ENCODE data around the gene DDA1.

DDA1 gene

DNA sequence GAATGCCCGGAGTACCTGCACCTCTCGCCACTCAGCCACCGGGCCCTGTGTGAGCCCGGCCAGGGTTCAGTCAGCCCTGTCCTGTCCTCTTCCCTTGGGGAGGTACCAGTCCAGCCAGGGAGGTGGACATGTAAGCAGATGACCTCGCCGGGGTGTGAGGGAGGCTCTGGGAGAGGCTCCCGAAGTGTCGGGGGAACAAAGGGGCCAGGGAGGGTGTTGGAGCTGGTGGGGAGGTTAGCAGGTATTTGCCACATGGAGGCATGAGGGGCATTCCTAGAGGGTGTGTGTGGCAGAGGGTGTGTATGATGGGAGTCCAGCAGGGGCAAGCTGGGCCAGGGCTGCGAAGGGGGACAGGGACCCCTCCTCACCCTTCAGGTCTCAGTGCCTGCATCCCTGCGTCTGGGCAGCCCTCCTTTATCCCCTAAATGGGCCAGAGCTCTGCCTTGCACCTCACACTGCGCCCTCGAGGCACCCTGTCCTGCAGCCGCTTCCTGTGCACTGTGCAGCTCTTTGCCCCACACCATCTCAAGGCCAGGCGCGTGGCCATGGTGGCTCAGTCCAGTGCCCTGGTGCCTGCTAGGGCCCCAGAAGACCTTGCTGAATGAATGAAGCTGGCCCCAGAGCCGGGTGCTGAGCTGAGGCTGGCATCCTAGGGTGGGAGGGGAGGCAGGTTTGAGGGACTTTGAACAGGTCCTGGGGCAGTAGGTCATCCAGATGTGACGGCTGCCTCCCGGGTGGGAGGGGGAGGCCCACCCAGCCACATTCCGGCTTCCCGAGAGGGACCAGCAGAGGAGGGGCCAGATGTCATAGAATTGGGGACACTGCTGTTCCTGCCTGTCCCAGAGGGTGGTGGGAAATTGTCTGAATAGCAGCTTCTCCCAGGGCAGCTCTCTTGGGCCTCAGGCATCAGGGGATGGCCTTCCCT is 3.1 kb downstream of the DDA1 start:
- DNase-seq, result no peak

DNA sequence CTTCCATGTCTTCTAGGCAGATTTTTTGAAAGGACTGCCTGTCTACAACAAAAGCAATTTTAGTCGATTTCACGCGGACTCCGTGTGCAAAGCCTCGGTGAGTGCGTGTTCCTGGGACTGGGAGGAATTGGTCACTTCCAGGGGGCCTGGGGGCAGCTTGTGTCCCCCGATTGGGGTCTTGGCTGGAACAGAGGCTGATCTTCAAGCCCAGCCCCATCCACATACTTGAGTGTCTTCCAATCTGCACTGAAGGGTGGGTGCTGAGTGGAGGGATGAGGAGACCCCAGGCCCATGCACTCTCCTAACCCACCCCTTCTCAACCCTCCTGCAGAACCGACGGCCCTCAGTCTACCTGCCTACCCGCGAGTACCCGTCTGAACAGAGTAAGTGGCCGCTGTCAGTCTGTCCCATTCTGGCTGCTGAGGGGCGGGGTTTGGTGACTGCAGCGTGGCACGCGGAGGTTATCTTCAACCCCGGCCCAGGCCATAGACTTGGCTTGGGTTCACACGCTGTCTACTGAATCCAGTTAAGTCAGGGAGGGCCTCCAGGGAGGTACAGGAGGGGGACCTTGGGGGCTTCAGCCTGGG is 4.7 kb downstream of the DDA1 start:
- no peak for DNase-seq

DNA sequence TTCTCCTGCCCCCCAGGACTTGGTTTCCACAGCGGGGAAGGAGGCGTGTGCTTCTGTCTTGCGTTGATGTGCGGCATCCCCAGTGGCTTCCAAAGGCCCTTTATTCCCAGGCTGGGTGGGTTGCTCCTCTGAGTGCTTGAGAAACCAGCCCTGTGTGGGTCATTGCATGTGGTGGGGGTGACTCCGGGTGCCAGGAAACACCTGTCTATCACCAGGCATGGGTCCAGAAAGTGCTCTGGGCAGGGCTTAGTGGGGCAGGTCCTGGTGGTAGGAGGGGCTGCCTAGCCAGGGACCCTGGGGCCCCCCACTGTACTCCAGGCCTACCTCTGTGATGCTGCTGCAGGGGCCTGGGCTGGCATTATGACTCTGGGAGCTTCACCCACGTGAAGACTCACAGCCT is 9.6 kb downstream of the DDA1 start:
- no peak for DNase-seq

DNA sequence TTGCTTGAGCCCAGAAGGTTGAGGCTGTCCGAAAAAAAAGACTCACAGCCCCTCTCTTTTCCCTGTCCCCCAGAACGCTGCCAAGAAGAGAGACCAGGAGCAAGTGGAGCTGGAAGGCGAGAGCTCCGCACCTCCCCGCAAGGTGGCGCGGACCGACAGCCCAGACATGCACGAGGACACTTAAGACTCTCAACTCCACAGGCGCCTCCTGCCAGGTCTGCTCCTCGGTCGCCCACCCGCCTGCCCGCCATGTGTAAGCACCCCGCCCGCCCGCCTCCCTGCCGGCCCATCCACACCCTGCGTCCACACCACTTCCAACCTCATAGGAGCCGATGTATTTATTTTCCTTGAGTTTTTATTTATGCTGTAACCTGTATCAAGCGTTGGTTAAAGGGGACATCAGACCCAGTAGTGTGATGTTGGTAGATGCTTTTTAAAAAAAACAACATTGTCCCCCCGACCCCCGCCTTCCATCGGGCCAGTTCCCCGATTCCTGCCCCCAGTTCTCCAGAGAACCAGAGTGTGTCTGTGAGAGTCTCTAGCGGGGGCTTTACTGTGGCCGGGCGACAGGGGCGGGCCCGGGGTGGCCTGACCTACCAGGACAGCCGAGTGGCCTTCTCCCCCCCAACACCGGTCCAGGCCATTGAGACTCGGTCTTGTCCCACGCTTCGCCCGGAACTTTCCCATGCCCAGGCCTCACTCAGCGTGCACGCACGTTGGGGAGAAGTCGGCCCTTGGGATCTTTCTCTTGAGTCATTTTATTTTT is 10.3 kb downstream of the DDA1 start:
- DNase-seq, result no peak

DNA sequence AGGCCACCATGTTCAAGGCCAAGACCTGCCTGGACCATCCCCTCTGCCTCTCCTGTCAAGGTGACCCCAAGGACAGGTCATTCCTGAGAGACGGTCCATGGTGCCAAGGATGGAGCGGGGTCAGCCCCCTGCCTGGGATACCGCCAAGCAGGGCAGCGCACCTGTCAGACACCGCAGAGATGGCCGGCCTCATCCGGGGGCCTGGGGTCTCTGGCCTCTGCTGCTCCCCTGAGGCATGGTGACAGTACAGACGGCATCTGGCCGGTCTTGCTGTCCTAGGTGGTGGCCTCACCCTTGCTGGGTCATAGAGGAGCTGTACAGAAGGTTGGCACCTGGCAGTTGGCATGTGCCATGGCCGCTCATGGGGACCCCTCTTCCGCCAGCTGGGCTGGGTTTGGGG is 11.1 kb downstream of the DDA1 start:
- DNase-seq, result no peak

DNA sequence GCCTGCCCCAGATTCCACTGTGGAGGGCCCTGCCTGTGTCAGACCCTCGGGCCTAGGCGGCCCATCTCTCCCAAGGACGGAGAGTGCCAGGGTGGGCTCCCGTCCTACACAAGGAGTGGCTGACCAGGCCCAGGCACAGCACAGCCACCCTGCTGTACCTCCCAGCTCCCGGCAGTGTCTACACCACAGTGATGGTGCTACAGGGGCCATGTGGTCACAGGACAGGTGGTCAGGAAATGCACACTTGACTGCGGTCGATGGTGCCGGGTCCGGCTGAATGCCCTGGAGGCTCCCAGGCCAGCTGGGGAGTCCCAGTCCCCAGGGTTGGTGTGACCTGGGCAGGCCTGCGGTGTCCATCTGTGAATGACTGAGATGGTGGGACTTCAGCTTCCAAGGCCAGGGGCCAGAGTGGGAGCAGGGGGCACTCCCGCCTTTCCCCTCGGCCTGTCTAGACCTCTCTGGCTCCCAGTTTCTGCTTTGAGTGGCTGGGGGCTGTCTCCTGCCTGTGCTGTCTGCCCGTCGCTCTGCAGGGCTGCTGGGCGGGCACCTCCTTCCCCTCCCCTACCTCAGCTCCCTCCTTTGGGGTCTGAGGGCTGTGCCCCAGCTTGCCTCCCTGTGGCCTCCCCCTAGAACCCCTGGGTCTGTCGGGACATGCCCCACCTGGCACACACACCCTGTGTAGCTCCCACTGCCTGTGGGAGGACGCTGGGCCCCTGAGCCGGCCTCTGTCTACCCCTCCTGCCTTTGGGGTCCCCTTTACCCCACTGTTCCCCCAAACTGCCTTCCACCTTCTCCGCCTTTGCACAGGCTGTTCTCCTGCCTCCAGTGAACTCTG is 12.5 kb downstream of the DDA1 start:
- DNase-seq, result no peak

DNA sequence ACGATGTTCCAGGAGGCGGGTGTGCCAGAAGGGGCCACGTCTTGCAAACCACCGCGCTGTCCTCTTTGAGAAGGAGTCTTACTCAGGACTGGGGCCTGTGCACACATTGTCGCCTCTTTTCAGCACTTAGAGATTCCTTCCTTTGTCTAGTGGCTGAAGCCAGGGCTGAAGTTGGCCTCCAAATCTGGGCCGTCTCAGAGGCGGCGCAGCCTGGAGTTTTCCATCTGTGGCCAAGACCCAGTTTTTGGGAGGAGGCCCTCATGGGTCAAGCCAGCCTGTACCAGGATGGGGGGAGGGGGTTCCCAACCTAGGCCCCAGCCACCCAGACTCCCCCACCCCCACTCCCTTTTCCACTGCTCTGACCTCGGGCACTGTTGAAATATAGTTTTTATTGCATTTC is 13.5 kb downstream of the DDA1 start:
- no peak for DNase-seq

DNA sequence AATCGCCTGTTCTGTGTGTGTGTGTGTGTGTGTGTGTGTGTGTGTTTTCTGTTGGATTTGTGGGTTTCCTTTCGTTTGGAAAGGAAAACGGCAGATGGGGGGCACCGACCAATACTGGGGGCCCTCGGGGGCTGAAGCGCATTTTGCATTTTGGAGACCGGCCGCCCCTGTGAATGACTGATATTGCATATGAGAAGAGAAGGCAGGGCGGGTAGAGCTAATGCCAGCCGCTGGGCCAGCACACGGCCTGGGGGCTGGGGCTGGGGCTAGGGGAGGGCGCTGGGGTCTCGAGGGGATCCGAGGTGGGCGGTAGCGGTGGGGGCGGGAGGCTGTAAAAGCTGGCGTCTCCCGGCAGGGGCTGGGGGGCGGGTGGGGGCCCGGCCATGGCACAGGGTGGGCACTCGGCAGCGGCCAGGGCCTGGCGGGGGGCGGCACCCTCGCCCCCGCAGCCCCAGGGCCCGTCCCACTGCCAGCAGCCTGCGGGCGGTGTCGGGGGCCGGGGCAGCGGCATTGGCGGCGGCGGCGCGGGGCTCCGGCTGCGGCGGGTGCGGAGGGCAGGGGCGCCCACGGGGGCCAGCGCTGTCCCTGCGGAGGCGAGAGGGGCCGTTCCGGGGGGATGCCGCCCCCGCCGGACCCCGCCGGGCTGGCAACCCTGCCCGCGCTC is 14.1 kb downstream of the DDA1 start:
- DNase-seq, result no peak

DNA sequence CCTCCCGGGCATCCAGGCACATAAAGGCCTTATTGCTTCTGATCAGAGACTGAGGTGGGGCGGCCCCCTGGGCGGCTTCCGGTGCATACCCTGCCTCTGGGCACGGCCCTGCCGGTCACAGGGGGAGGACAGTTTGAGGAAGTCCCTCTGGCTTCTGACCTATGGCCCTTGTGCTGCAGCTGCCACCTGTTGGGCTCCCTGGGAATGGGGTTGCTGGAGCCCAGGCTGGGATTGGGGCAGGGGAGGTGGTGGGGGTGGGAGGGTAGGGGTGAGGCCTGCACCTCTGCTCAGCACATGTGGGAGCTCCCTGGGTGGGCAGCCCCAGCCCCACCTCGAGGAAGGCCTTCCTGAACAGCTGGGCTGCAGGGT is 14.6 kb downstream of the DDA1 start:
- no peak for DNase-seq

DNA sequence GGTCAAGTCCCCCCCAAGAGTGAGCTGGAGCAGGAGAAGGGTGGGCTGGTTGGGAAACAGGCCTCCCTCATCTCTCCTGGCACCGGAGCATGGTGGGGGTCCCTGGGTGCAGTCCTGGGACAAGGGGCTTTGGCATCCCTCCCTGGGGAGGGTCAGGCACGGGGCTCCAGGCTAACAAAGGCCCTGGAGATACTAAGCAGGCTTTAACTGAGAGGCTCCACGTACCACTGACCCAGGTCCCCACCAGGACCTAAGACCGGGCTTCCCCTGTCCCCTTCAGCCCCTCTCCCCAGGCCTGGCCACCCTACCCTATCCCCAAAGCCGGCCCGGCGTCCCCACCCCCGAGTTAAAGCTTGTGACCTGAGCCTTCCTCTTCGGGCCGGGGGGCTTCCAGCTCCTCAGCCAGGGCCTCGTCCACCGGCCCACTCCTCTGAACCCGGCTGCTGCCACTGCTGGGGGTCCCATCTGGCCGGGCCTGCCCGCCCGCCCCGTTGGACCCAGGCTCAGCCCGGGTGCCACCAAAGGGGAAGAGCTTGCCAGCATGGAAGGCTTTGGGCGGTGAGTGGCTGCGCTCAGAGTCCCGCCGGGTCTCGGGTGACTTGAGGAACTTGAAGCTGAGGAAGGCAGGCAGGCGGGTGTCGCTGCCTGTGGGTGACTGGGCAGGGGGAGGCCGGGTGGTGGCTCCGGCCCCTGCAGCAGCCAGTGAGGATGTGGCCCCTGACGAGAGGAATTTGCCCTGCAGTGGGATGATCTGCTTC is 15.2 kb downstream of the DDA1 start:
- no peak for DNase-seq

DNA sequence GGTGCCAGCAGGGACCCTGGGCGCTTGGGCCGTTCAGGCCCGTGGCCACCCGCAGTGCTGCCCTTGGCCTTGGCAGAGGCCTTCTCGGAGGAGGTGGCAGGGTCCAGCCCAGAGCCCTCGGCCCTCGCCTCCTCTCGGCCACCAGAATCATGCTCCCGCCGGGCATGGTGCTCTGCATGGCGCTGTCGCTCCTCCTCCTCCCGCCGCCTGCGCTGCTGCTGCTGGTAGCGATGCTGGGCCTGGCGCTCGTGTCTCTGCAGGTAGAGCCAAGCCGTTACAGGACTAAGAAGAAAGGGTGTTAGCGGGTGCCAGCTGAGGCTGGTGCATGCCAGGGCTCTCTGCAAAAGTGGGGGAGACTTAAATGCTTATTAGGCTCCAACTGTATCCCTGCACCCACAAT is 15.8 kb downstream of the DDA1 start:
- DNase-seq, result no peak

DNA sequence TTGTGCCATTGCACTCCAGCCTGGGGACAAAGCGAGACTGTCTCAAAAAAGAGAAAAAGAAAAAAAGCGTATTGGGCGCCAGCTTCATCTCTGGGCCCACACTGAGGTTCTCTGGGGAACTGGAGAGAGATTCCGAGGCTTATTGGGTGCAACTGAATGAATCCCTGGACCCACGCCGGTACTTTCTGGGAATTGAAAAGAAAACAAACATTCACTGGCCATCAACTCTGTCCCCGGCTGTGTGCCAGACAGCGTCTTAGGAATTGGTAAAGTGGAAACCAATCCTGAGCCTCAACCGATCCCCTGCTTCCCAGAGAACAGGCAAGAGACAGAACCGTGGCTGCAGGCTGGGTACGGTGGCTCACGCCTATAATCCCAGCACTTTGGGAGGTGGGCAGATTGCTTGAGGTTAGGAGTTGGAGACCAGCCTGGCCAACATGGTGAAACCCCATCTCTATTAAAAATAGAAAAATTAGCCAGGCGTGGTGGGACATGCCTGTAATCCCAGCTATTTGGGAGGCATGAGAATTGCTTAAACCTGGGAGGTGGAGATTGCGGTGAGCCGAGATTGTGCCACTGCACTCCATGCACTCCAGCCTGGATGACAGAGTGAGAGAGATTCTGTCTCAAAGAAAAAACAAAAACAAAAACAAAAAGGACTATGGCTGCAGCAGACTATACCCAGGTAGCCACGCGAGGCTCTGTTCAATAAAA is 16.7 kb downstream of the DDA1 start:
- no peak for DNase-seq

DNA sequence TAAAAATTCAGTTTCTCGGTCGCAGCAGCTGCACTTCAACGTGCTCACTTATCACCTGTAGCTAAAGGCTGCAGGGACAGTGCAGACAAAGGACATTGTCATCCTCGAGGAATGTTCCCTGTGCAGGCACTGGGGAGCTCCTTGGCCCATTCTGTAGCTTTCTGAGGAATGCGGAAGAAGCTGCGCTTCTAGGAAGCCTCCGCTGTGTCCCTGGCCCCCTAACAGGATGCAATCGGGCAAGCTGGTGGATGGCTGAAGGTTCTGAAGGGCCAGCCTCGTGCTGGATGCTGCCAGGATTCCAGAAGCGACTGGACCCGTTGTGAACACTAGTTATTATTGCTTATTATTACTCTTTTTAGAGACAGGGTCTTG is 17.2 kb downstream of the DDA1 start:
- DNase-seq, result no peak

DNA sequence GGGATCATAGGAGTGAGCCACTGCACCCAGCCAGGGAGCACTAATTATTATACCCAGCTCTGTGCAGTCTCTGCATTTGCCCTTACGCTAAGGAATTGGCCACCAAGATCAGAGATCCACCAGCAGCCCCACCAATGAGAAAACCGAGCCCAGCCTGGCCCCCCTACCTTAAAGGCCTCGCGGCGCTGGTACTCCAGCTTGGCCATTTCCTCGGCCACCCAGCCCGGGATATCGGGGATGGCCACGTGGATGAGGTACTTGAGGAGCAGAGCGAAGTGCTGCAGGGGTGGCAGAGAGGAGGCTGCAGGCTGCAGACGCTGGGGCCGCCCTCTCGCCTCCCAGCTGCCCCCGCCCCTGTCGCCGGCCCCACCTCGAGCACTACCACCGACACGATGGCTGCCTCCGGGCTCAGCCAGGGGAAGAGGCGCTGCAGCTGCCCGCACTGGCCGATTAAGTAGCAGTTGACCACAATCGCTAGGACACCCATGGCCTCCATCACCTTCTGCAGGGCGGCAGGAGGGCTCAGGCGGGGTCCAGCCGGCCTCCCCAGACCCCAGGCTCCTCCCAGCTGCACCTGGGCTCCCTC is 17.8 kb downstream of the DDA1 start:
- DNase-seq, result no peak

DNA sequence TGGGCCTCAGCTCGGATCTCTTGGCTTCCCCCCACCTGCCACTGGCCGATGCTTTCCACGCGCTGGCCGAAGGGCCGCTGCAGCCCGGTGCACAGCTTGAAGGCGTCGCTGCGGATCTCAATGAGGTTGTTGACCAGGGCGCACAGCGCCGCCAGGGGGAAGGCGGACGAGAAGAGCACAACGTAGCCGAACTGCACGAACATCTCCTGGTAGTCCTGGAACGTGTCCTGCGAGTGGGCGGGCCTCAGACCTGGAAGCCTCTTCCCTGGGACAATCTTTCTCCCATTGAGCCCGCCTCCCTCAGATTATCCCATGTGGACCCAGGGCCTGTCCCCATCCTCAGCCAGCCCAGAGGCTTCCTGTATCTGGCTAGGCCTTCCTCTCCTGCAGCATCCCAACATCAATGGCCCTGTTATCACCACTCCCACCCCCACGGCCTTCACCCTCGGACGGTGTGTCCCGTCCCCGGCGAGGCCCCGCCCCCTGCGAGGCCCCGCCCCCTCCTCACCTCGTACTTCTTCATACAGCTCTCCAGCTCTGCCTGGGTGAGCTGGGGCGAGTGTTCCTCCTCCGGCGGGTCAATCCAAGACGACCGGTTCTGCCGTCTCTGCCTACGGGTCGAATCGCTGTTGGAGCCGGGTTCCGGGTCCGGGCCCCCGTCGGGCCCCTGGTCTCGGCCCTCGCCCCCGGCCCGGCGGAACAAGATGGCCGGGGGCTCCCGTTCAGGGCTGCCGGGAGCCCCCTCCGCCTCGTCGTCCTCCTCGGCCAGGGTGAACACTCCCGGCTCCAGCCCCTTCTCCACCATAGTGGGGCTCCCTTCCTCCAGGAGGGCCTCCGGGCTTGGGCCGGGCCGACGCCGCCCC is 18.5 kb downstream of the DDA1 start:
- no peak for DNase-seq

DNA sequence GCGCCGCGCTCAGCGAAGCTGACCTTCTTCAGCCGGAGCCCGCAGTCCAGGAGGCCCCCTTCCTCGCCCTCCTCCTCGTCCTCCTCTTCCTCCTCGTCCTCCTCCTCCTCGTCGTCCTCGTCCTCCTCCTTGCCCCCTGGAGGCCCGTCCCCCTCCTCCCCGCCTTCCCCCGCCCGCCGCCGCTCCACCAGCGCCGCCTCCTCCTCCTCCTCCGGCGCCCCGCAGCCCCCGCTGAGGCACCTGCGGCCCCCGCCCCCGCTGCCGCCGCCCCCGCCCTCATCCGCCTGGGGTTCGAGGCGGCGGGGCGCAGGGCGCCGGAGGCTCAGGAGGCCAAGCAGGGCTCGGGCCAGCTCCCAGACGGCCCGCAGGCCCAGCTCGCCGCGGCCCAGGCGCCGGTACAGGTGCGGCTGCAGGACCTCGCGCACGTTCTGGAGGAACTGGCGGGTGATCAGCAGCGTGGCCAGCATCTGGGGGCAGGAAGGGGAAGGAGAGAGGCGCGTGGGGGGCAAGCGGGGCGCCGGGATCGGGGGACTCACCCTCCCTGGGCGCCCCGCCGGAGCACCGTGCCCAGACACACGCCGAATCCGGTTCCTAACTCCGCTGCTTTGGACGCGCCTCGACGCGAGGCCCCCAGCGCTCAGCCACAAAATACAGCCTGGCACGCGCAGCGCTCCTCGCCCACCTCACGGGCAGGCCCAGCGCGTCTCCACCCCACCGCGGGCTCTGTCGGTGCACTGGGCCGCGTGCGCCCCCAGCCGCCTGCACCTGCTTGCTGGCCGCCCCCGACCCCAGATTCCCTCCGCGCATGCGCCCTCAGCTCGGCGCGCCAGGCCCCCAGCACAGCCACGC is 19.4 kb downstream of the DDA1 start:
- DNase-seq, result no peak

DNA sequence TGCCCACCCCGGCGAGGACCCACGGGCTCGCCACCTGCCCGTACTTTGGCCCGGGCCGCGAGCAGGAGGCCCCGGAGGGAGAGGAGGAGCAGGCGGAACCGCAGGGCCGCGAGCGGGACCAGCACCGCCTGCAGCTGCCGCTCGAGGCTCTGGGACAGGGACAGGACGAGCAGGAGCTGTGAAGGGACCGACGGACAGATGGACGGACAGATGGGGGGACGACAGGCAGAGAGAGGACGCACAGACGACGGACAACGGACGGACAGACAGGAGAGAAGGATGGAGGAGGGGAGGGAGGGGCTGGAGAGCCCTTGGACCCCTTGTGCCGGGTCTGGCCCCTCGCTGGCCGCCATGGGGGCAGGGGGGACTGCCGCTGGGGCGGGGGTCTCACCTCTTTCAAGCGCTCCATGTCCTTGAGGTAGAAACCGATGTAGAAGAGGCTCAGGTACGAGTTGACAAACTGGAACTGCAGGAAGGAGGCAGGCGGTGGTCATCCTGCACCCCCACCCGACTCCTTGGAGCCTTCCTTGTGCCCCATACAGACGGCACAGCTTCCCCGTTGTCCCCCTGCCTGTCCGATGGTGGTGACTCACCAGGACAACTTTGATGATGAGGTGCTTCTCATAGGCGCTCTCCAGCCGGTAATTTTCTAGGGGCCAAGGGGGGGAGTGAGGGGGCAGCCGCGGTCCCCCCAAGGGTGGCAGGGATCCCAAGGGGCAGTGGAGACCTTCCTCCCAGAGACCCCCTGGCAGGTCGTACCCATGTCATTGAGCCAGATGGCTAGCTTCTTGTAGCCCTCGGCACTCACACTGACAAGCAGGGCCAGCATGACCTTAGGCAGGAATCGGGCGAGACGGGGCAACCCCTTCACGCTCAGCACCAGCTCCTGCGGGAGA is 20.3 kb downstream of the DDA1 start:
- DNase-seq, result no peak
